Mucosa of rectum (tissue), 2 donors: ENCODE data around the gene DDX43.
"Not testable (repeated sequence)": the region's sequence is repeated elsewhere in the genome, so short reads cannot be mapped to it uniquely, and the experiment has no call there.

ENCODE experiments used
- H3K27ac ChIP-seq, 2 donors: one replicate each; pipeline ENCODE4 v1.7.0; 2013; ENCODE audit warnings: inconsistent platforms in 2 of 2, low read depth in 2 of 2, low read length in 2 of 2
- H3K27me3 ChIP-seq, 2 donors: one replicate each; pipeline ENCODE4 v1.7.0; 2013; ENCODE audit warnings: low read length in 2 of 2; ENCODE audit not compliant: control insufficient read depth in 2 of 2, insufficient read depth in 2 of 2
- H3K36me3 ChIP-seq, 2 donors: one replicate each; pipeline ENCODE4 v1.7.0; 2013; ENCODE audit warnings: low read length in 2 of 2; ENCODE audit not compliant: control insufficient read depth in 2 of 2, insufficient read depth in 2 of 2
- H3K4me1 ChIP-seq, 2 donors: one replicate each; pipeline ENCODE4 v1.7.0; 2013; ENCODE audit warnings: low read length in 2 of 2, mild to moderate bottlenecking in 1 of 2; ENCODE audit not compliant: control insufficient read depth in 2 of 2, insufficient read depth in 2 of 2
- H3K4me3 ChIP-seq, 2 donors: one replicate each; pipeline ENCODE4 v1.7.0; 2013; ENCODE audit warnings: low read length in 2 of 2
- H3K9ac ChIP-seq, 2 donors: one replicate each; pipeline ENCODE4 v1.7.0; 2013; ENCODE audit warnings: low read length in 2 of 2, low read depth in 1 of 2, mild to moderate bottlenecking in 1 of 2
- H3K9me3 ChIP-seq, 2 donors: one replicate each; pipeline ENCODE4 v1.7.0; 2013; ENCODE audit warnings: low read length in 2 of 2; ENCODE audit not compliant: control insufficient read depth in 2 of 2
- donor health status: healthy.
- donor health status: Normal muscosa, but diverticular disease.

The DDX43 gene

DNA sequence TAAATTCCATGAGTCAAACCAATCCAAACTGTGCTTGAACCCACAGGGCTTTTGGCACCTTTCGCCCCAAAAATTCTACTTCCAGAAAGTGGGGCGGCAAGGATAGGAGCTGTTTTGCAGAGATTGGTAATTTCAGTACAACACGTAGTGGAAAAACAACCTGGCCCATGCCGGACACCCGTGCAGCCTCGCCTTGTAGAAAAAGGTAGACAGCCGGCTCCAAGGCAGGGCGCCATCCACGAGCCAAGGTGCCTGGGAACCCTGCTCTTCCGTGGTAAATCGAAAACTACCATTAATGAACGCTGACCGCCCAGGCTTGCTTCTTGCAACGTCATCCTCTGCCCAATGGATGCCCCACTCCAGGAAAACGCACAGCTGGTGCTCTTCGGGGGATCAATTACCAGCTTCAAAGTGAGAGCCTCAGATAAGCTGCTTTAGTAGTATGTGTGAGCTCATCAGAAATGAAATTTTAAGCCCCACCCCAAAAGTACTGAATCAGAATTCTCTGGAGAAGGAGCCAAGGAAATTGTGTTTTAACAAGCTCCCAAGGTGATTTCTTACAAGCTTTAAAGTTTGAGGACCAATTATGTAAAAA lies 26.8 kb upstream of the DDX43 start:
- Histone ChIP-seq H3K27ac (no peak overlapping the region), H3K4me1 (no peaks in the 10 kb centered on the region), H3K9ac (no peak overlapping the region), H3K27me3 (no peaks in the 10 kb centered on the region), H3K36me3 (no peaks in the 10 kb centered on the region), H3K9me3 (peaks cover 0 to 5% of the 10 kb centered on the region in 2 donors), H3K4me3 (no peak overlapping the region)

DNA sequence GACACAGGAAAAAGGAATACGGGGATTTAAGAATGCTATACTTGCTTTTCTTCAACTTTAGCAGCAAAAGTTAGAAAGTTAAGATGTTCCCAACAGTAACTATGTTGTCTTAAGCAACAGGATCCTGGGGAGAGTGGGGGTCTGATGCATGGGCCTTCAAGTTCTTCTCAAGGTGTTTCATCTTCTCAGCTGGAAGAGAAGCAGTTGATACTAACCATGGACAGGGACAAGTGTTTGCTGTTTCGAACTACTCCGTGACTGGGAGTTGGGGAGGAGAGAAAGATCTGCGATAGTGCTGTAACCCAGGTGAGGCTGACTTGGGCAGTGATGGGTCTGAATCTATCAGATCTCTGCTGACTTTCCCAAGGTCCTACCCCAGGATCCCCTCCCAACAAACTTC lies 26.0 kb upstream of the DDX43 start:
- peaks cover 0 to 5% of the 10 kb centered on the region in 2 donors for H3K9me3 ChIP-seq
- H3K27ac ChIP-seq = no peak overlapping the region
- no peaks in the 10 kb centered on the region for H3K36me3 ChIP-seq
- no peaks in the 10 kb centered on the region for H3K4me1 ChIP-seq
- no peak overlapping the region for H3K4me3 ChIP-seq
- H3K27me3 ChIP-seq = no peaks in the 10 kb centered on the region
- no peak overlapping the region for H3K9ac ChIP-seq

DNA sequence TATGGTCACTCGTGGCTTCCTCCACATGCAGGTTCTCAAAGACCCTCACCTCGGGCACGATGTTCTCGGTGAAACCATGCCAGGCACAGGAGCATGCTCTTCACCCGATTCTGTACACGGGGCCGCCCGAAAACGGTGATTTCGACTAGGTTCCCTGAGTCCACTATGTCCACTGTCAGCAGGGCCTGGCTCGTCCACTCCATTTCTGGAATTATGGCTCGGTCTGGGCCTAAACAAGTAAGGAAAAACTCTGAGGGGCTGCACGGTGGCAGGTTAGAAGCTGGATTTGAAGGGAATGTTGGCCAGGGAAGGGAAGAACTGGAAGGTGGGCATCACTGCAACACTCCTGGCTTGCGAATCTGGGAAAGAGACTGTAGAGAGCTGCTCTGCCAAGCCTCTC lies 25.5 kb upstream of the DDX43 start:
- no peak overlapping the region for H3K9ac ChIP-seq
- H3K36me3 ChIP-seq = no peaks in the 10 kb centered on the region
- H3K27me3 ChIP-seq = no peaks in the 10 kb centered on the region
- peaks cover 0 to 5% of the 10 kb centered on the region in 2 donors for H3K9me3 ChIP-seq
- no peak overlapping the region for H3K4me3 ChIP-seq
- no peak overlapping the region for H3K27ac ChIP-seq
- no peaks in the 10 kb centered on the region for H3K4me1 ChIP-seq

DNA sequence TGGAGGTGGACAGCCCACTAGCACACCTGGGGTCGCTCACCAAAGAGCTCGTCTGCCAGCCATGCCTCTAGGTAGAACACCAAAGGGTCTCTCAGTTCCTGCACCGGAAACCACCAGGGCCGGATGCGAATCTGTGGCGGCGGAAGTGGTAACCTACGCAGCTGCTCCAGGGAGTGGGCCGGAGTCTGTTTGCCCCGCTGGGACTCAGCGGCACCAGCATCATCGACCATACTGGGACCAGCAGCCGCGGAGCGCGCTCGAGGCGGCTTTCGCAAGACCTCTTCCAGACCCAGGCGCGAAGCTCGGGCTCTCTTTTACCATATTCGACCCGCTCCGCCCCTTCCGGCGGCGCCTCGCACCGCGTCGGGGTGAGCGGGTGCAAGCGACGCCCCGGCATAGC lies 25.1 kb upstream of the DDX43 start, which contains the start of gene OOEP:
Gene OOEP, minus strand, starts transcription at position 335 of the 400 bp plus-strand sequence. Its CDS starts 105 bp downstream, at position 230.
- no peak within 1 kb of the TSS for H3K9ac ChIP-seq
- no peaks in the 10 kb centered on the region for H3K4me1 ChIP-seq
- H3K36me3 ChIP-seq = no peaks in the 10 kb centered on the region
- no peak within 1 kb of the TSS for H3K27ac ChIP-seq
- H3K9me3 ChIP-seq = peaks cover 0 to 5% of the 10 kb centered on the region in 2 donors
- no peaks in the 10 kb centered on the region for H3K27me3 ChIP-seq
- no peak within 1 kb of the TSS for H3K4me3 ChIP-seq

DNA sequence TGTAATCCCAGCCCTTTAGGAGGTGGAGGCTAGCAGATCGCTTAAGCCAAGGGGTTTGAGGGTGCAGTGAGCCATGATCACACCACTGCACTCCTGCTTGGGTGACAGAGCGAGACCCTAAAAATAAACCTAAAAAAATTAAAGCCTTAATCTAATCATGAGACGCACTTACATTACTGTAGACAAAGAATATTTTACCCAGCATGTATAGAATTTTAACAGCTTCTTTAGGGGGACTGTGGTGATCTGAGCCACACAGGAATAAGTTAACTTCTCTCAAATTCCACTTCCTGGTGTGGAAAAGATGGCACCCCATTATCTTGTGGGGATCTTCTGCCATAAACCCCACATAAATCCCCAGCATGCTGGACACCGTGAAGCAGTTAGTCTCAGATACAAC lies 22.6 kb upstream of the DDX43 start:
- Histone ChIP-seq H3K4me3 (no peak overlapping the region), H3K9ac (no peak overlapping the region), H3K27me3 (no peaks in the 10 kb centered on the region), H3K27ac (no peak overlapping the region), H3K36me3 (no peaks in the 10 kb centered on the region), H3K9me3 (peaks cover 0 to 5% of the 10 kb centered on the region in 2 donors), H3K4me1 (no peaks in the 10 kb centered on the region)

DNA sequence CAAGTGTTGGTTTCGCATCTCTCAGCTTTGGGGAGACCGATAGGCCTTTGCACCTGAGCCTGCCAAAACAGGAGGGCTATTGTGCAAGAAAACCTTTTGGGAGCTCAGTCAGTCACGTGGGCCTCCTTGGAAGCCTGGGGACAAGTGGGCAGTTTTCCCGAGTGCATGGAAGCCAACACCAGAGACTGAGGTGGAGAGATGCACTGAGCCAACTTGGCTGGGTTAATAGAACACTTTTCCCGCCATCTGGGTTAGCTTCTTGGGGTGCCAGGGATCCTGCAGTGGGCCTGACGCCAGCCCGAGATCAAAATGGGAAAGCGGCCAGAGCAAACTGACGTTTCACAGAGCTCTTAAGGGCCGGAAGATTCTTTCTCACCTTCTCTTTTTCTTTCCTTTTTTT lies 22.1 kb upstream of the DDX43 start:
- Histone ChIP-seq H3K9me3 (peaks cover 0 to 5% of the 10 kb centered on the region in 2 donors), H3K36me3 (no peaks in the 10 kb centered on the region), H3K4me1 (no peaks in the 10 kb centered on the region), H3K4me3 (no peak overlapping the region), H3K27me3 (no peaks in the 10 kb centered on the region), H3K9ac (no peak overlapping the region), H3K27ac (no peak overlapping the region)

DNA sequence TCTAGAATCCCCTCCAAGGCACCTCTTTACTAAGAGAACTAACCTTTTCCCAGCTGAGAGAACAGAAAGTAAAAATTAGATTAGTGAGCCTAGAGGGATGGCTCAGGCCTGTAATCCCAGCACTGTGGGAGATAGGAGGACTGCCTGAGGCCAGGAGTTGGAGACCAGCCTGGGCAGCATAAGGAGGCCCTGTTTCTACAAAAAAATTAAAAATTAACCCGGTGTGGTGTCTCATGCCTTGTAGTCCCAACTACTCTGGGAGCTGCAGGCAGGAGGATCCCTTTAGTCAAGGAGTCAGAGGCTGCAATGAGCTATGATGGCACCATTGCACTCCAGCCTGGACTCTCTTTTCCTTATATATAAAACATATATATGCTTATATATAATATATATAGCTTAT lies 19.4 kb upstream of the DDX43 start:
- H3K9ac ChIP-seq = no peak overlapping the region
- H3K4me3 ChIP-seq = no peak overlapping the region
- H3K4me1 ChIP-seq = no peaks in the 10 kb centered on the region
- no peaks in the 10 kb centered on the region for H3K36me3 ChIP-seq
- H3K9me3 ChIP-seq = peaks cover 0 to 5% of the 10 kb centered on the region in 2 donors
- H3K27me3 ChIP-seq = no peaks in the 10 kb centered on the region
- H3K27ac ChIP-seq = no peak overlapping the region

DNA sequence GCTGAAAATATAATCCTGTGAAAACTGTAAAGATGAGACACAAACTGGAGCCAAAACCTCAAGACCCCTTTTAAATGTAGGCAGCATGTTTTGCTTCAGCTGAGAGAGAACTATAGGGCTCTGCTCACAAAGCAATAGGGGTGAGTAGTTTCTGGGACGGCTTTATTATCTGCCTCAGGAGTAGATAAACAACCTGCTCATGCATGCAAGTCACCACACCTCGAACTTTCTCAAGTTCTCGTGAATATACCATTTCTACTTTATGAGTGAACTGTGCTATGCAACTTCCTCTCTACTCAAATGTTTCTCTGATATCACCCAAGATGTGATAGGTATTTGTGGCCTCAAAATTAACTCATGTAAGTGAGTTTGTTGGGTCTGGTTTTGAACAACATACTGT lies 17.4 kb upstream of the DDX43 start:
- Histone ChIP-seq H3K36me3 (no peaks in the 10 kb centered on the region), H3K9me3 (peaks cover 0 to 3% of the 10 kb centered on the region in 2 donors), H3K4me3 (no peak overlapping the region), H3K27ac (no peak overlapping the region), H3K27me3 (no peaks in the 10 kb centered on the region), H3K9ac (no peak overlapping the region), H3K4me1 (no peaks in the 10 kb centered on the region)

DNA sequence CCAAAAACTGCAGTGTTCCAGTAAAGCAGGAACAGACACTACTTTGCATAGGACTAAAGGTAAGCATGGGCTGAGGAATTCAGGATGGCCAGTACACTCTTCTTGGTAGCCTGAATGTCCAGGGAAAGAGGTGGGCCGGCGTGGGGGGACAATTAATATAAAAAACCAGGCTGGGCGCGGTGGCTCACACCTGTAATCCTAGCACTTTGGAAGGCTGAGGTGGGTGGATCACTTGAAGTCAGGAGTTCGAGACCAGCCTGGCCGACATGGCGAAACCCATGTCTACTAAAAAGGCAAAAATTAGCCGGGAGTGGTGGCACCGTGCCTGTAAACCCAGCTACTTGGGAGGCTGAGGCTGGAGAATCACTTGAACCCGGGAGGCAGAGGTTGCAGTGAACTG lies 13.1 kb upstream of the DDX43 start:
- H3K9me3 ChIP-seq, H3K9ac ChIP-seq, H3K4me3 ChIP-seq, H3K27ac ChIP-seq, H3K4me1 ChIP-seq, H3K36me3 ChIP-seq, H3K27me3 ChIP-seq: not testable (repeated sequence)

DNA sequence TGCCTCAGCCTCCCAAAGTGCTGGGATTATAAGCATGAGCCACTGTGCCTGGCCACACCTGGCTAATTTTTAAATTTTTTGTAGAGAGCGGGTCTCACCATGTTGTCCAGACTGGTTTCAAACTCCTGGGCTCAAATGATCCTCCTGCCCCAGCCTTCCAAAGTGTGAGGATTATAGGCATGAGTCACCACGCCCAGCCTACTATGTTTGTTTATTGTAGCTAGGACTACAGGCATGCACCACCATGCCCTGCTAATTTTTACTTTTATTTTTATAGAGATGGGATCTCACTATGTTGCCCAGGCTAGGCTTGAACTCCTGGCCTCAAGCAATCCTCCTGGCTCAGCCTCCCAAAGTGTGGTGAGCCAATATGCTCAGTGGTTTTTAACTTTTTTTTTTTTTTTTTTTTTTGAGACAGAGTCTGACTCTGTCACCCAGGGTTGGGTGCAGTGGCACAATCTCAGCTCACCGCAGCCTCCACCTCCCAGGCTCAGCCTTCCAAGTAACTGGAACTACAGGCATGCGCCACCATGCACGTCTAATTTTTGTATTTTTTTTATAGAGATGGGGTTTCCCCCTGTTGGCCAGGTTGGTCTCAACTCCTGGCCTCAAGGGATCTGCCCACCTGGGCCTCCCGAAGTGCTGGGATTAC lies 12.0 kb upstream of the DDX43 start:
- H3K27ac ChIP-seq = no peak overlapping the region
- no peaks in the 10 kb centered on the region for H3K27me3 ChIP-seq
- no peaks in the 10 kb centered on the region for H3K9me3 ChIP-seq
- no peaks in the 10 kb centered on the region for H3K4me1 ChIP-seq
- no peaks in the 10 kb centered on the region for H3K36me3 ChIP-seq
- no peak overlapping the region for H3K4me3 ChIP-seq
- no peak overlapping the region for H3K9ac ChIP-seq
